Endothelial cell of umbilical vein (primary cell): ENCODE results near the gene SLC4A1AP. TPM values are rescaled to one million over a fixed set of nuclear protein-coding genes. Genes with fewer than 3 reads are reported as not detected.

Experiments used
- BruUV-seq: library from RNA; stranded (reverse); fragments of 400-500 nt; replicated peaks from 2 replicates; lab custom pipeline; 2021; lab: Mats Ljungman, UMichigan
- CTCF ChIA-PET: fragments of 300-600, 350-600 bp; sonication (Branson Sonifier 250); formaldehyde crosslinking; loops from one replicate; lab custom pipeline; 2021; ENCODE audit warnings: antibody characterized with exemption, inconsistent platforms; lab: Charles Lee
- POLR2A ChIA-PET: fragments of 300-600, 350-600 bp; sonication (Branson Sonifier 250); formaldehyde crosslinking; loops from one replicate; lab custom pipeline; 2021; ENCODE audit warnings: antibody characterized with exemption, inconsistent platforms; lab: Charles Lee
- DNase-seq: peaks from one replicate; pipeline ENCODE4 v3.0.0-alpha.2; 2011; ENCODE audit warnings: low read depth, low spot score
- FAIRE-seq: peaks from 2 replicates; lab custom pipeline; 2011; peaks lifted over from hg19 to GRCh38; lab: Jason Lieb, UNC
- H2AFZ ChIP-seq: 2 replicates; pipeline ENCODE4 v1.6.0; 2012; ENCODE audit warnings: low read depth, low read length, control low read depth, inconsistent platforms
- H3K27ac ChIP-seq: 2 replicates; pipeline ENCODE4 v1.5.1; 2011; ENCODE audit warnings: low read depth, mild to moderate bottlenecking, control low read depth, low read length, moderate library complexity; ENCODE audit not compliant: insufficient read depth
- H3K27me3 ChIP-seq, 2 experiments: 2 replicates each; pipeline versions ENCODE4 v1.6.0 to v1.6.1; 2011; ENCODE audit warnings: low read length in 2 of 2, mixed read lengths in 1 of 2; ENCODE audit not compliant: control insufficient read depth in 2 of 2, insufficient read depth in 2 of 2
- H3K36me3 ChIP-seq, 2 experiments: 2 replicates in 1 of 2; 3 replicates in 1 of 2; pipeline ENCODE4 v1.5.1; 2011; ENCODE audit warnings: low read length in 2 of 2, mild to moderate bottlenecking in 1 of 2, moderate library complexity in 1 of 2; ENCODE audit not compliant: control insufficient read depth in 2 of 2, insufficient read depth in 2 of 2; ENCODE audit errors: extremely low read depth in 1 of 2
- H3K4me1 ChIP-seq: 3 replicates; pipeline ENCODE4 v1.5.1; 2011; ENCODE audit warnings: mild to moderate bottlenecking, low read length; ENCODE audit not compliant: control insufficient read depth, insufficient read depth; ENCODE audit errors: extremely low read depth
- H3K4me2 ChIP-seq: 2 replicates; pipeline ENCODE4 v1.6.1; 2011; ENCODE audit warnings: low read length, control low read depth, mixed read lengths; ENCODE audit not compliant: insufficient read depth
- H3K4me3 ChIP-seq, 3 experiments: fragments of 200-600 bp in 1 of 3; sonication (generic), shearing (Covaris generic) in 1 of 3; replicated peaks in 1 of 3; 2 replicates each; pipeline ENCODE4 v1.5.1; 2011 to 2016; ENCODE audit warnings: control low read depth in 3 of 3, low read length in 3 of 3, mild to moderate bottlenecking in 2 of 3, inconsistent platforms in 1 of 3, low read depth in 1 of 3, moderate library complexity in 1 of 3; ENCODE audit not compliant: insufficient read depth in 1 of 3
- H3K79me2 ChIP-seq: 2 replicates; pipeline ENCODE4 v1.6.0; 2012; ENCODE audit warnings: low read length, inconsistent platforms; ENCODE audit not compliant: control insufficient read depth, insufficient read depth
- H3K9ac ChIP-seq: replicated peaks from 2 replicates; pipeline ENCODE3; 2011; ENCODE audit warnings: low read length, control low read depth; ENCODE audit not compliant: insufficient read depth; ENCODE audit errors: extremely low read depth
- H3K9me1 ChIP-seq: replicated peaks from 3 replicates; pipeline ENCODE4 v1.6.0; 2011; ENCODE audit warnings: mild to moderate bottlenecking, low read length; ENCODE audit not compliant: control insufficient read depth, insufficient read depth; ENCODE audit errors: extremely low read depth
- H3K9me3 ChIP-seq: replicated peaks from 2 replicates; pipeline ENCODE4 v1.5.1; 2012; ENCODE audit warnings: low read length, inconsistent platforms; ENCODE audit not compliant: control insufficient read depth, insufficient read depth
- H4K20me1 ChIP-seq: replicated peaks from 2 replicates; pipeline ENCODE3; 2011; ENCODE audit warnings: mild to moderate bottlenecking, low read length; ENCODE audit not compliant: control insufficient read depth, insufficient read depth; ENCODE audit errors: extremely low read depth
- CTCF ChIP-seq, 2 donors: IDR thresholded peaks; 1 replicate in 1 of 2; 2 replicates in 1 of 2; pipeline ENCODE4 v1.5.1; 2011; ENCODE audit warnings: low read length in 2 of 2, mild to moderate bottlenecking in 2 of 2, moderate library complexity in 2 of 2, control low read depth in 1 of 2, inconsistent platforms in 1 of 2, low read depth in 1 of 2; ENCODE audit not compliant: insufficient read depth in 1 of 2; ENCODE audit errors: extremely low read depth in 1 of 2
- EZH2 ChIP-seq: IDR thresholded peaks from 2 replicates; pipeline ENCODE4 v1.6.1; 2012; ENCODE audit warnings: borderline replicate concordance, low read depth, mild to moderate bottlenecking, moderate library complexity, low read length, inconsistent platforms; ENCODE audit not compliant: severe bottlenecking
- FOS ChIP-seq: IDR thresholded peaks from 2 replicates; pipeline ENCODE4 v1.6.1; 2011; ENCODE audit warnings: mild to moderate bottlenecking, low read length, moderate library complexity, borderline replicate concordance; ENCODE audit not compliant: insufficient read depth
- GATA2 ChIP-seq: IDR thresholded peaks from 2 replicates; pipeline ENCODE4 v1.7.0; 2011; ENCODE audit warnings: low read depth, mild to moderate bottlenecking, moderate library complexity, mixed read lengths, low read length; ENCODE audit not compliant: insufficient read length, insufficient read depth
- JUN ChIP-seq: IDR thresholded peaks from 2 replicates; pipeline ENCODE4 v1.6.1; 2011; ENCODE audit warnings: borderline replicate concordance, low read depth; ENCODE audit not compliant: insufficient read length, insufficient read depth
- MAX ChIP-seq: IDR thresholded peaks from 2 replicates; pipeline ENCODE4 v1.6.1; 2011; ENCODE audit not compliant: insufficient read depth, insufficient read length
- MYC ChIP-seq: IDR thresholded peaks from one replicate; pipeline ENCODE4 v1.6.1; 2011; ENCODE audit warnings: mild to moderate bottlenecking, low read depth, low read length
- POLR2A ChIP-seq: IDR thresholded peaks from 2 replicates; pipeline ENCODE4 v1.6.1; 2012; ENCODE audit warnings: low read depth, mild to moderate bottlenecking, control low read depth, low read length
- POLR2AphosphoS5 ChIP-seq: IDR thresholded peaks from 2 replicates; pipeline ENCODE4 v1.6.1; 2012; ENCODE audit warnings: low read depth, mild to moderate bottlenecking, control low read depth, low read length, moderate library complexity; ENCODE audit not compliant: insufficient read depth
- dilution Hi-C: fragments of 300-500 bp; cut with MboI; formaldehyde crosslinking; loops from one replicate; pipeline ENCODE4 v1.15.0; 2019; ENCODE audit warnings: low sequenced_read_pairs; ENCODE audit not compliant: extremely low pct_ligation_motif_present
- intact Hi-C: fragments of 100-400 bp; cut with micrococcal nuclease; formaldehyde crosslinking; loops from one replicate; pipeline ENCODE4 v1.10.0; 2022
- polyA plus RNA-seq, 4 experiments: library from polyadenylated mRNA; depleted of rRNA in 3 of 4; stranded (reverse) in 3 of 4; unstranded in 1 of 4; fragments of >200 nt; gene quantifications; 2 replicates each; pipeline versions ENCODE4 v1.2.1 to v1.2.3, GENCODE V29; 2011 to 2012; ENCODE audit warnings: missing spikeins in 1 of 4
- total RNA-seq: library from RNA; stranded (reverse); gene quantifications from 2 replicates; pipeline ENCODE4 v1.2.3, GENCODE V29; 2021

SLC4A1AP gene
- total and polyA plus RNA-seq, 2 donors (not counting 3 experiments of a cell fraction or from before 2014, with no cell fraction given) = 9.5 to 28.4 TPM

- H3K27me3 ChIP-seq = no peaks in the 10 kb centered on the region
- POLR2A ChIA-PET = interaction anchor here (0.6 to 1.3 kb wide), 2 partner anchors 13 to 29 kb away, joined by 3 to 4 read pairs; no protein-coding TSS in a partner anchor
- dilution Hi-C loops = no loop called here
Observed at GRCh38 chr2:27652790-27653189, 10.9 kb upstream of the SLC4A1AP start.

GRCh38 chr2:27653397-27653796 is 10.3 kb upstream of the SLC4A1AP start:
- intact Hi-C loops = no loop called here
- peaks cover 29 to 34% of the 10 kb centered on the region in 2 experiments for H3K36me3 ChIP-seq
- dilution Hi-C loops = no loop called here
- H2AFZ ChIP-seq = no peak overlapping the region
- no peak for DNase-seq
- CTCF ChIA-PET = interaction anchor here (3.3 kb wide), 1 partner anchor 30 kb away, joined by 18 read pairs; no protein-coding TSS in a partner anchor
- H3K4me3 ChIP-seq = no peak overlapping the region
- no peak for FAIRE-seq
- peaks cover 9% of the 10 kb centered on the region for H3K4me1 ChIP-seq
- POLR2A ChIA-PET = interaction anchor here (1.3 kb wide), 1 partner anchor 13 kb away, joined by 3 read pairs; no protein-coding TSS in a partner anchor
- no peaks in the 10 kb centered on the region for H3K9me1 ChIP-seq
- H3K9me3 ChIP-seq = no peaks in the 10 kb centered on the region
- H3K27ac ChIP-seq = no peak overlapping the region
- no peak overlapping the region for H3K9ac ChIP-seq
- BruUV-seq = no TSS peak
- H3K79me2 ChIP-seq = no peaks in the 10 kb centered on the region
- H3K4me2 ChIP-seq = no peak overlapping the region
- TF ChIP-seq CTCF (IDR thresholded peaks at IDR 0.05; ENCODE audit: extremely low read depth in 1 of 2, insufficient read depth in 1 of 2, low read depth in 1 of 2, low read length in 2 of 2) = no peak
- TF ChIP-seq MYC = no peak
- no peak for TF ChIP-seq MAX
- TF ChIP-seq FOS = no peak
- TF ChIP-seq POLR2AphosphoS5 = no peak
- no peak for TF ChIP-seq EZH2
- no peak for TF ChIP-seq POLR2A
- no peak for TF ChIP-seq JUN
- no peak for TF ChIP-seq GATA2
- H3K27me3 ChIP-seq = no peaks in the 10 kb centered on the region
- H4K20me1 ChIP-seq = no peaks in the 10 kb centered on the region

More at GRCh38 chr2:27652790-27653189, 10.9 kb upstream of the SLC4A1AP start:
- TF ChIP-seq GATA2 = no peak
- TF ChIP-seq FOS = peak; percentile 9
- no peak overlapping the region for H3K27ac ChIP-seq
- no peak for FAIRE-seq
- BruUV-seq = no TSS peak
- intact Hi-C loops = no loop called here
- no peak overlapping the region for H3K9ac ChIP-seq
- no peak overlapping the region for H2AFZ ChIP-seq
- CTCF ChIA-PET = interaction anchor here (3.3 kb wide), 1 partner anchor 31 kb away, joined by 18 read pairs; no protein-coding TSS in a partner anchor
- H3K79me2 ChIP-seq = no peaks in the 10 kb centered on the region
- H3K4me3 ChIP-seq = no peak overlapping the region
- no peak overlapping the region for H3K4me2 ChIP-seq
- peaks cover 9% of the 10 kb centered on the region for H3K4me1 ChIP-seq
- peaks cover 30 to 35% of the 10 kb centered on the region in 2 experiments for H3K36me3 ChIP-seq
- no peaks in the 10 kb centered on the region for H3K9me1 ChIP-seq
- H3K9me3 ChIP-seq = no peaks in the 10 kb centered on the region
- H4K20me1 ChIP-seq = no peaks in the 10 kb centered on the region
- no peak for DNase-seq
